HUES48 (cell line): Measurements from ENCODE around the gene LAMC3.

Experiments used
- H3K27ac ChIP-seq: one replicate; pipeline ENCODE4 v1.7.0; 2013; ENCODE audit warnings: low read depth, low read length, inconsistent platforms
- H3K27me3 ChIP-seq: 2 replicates; pipeline ENCODE4 v1.6.1; 2013; ENCODE audit warnings: mild to moderate bottlenecking, low read length; ENCODE audit not compliant: control insufficient read depth, insufficient read depth
- H3K36me3 ChIP-seq: 2 replicates; pipeline ENCODE4 v1.6.1; 2013; ENCODE audit warnings: low read length; ENCODE audit not compliant: control insufficient read depth, insufficient read depth
- H3K4me1 ChIP-seq: 2 replicates; pipeline ENCODE4 v1.6.1; 2013; ENCODE audit warnings: mild to moderate bottlenecking, low read length; ENCODE audit not compliant: control insufficient read depth, insufficient read depth
- H3K4me3 ChIP-seq: 2 replicates; pipeline ENCODE4 v1.5.1; 2013; ENCODE audit warnings: mild to moderate bottlenecking, low read depth, low read length
- H3K9ac ChIP-seq: 2 replicates; pipeline ENCODE4 v1.6.1; 2013; ENCODE audit warnings: mild to moderate bottlenecking, low read depth, low read length, moderate library complexity
- H3K9me3 ChIP-seq: 2 replicates; pipeline ENCODE4 v1.6.1; 2013; ENCODE audit warnings: low read length; ENCODE audit not compliant: control insufficient read depth, insufficient read depth

The LAMC3 gene

GRCh38 chr9:131119600-131119999 lies 110.6 kb downstream of the LAMC3 start:
- Histone ChIP-seq H3K36me3 (peaks cover 60% of the 10 kb centered on the region), H3K27me3 (no peaks in the 10 kb centered on the region), H3K4me3 (no peak overlapping the region), H3K27ac (no peak overlapping the region), H3K4me1 (no peaks in the 10 kb centered on the region), H3K9ac (no peak overlapping the region), H3K9me3 (no peaks in the 10 kb centered on the region)

GRCh38 chr9:131120620-131121228 lies 111.8 kb downstream of the LAMC3 start:
- H3K36me3 ChIP-seq, result peaks cover 54% of the 10 kb centered on the region
- H3K9me3 ChIP-seq, result no peaks in the 10 kb centered on the region
- H3K4me3 ChIP-seq, result no peak overlapping the region
- no peak overlapping the region for H3K9ac ChIP-seq
- H3K4me1 ChIP-seq, result no peaks in the 10 kb centered on the region
- no peaks in the 10 kb centered on the region for H3K27me3 ChIP-seq
- no peak overlapping the region for H3K27ac ChIP-seq

GRCh38 chr9:131121346-131121745 lies 112.4 kb downstream of the LAMC3 start:
- H3K9me3 ChIP-seq, result no peaks in the 10 kb centered on the region
- no peak overlapping the region for H3K9ac ChIP-seq
- no peak overlapping the region for H3K4me3 ChIP-seq

GRCh38 chr9:131122158-131122557 lies 113.2 kb downstream of the LAMC3 start:
- H3K36me3 ChIP-seq, result peaks cover 47% of the 10 kb centered on the region
- no peak overlapping the region for H3K9ac ChIP-seq
- no peaks in the 10 kb centered on the region for H3K4me1 ChIP-seq
- H3K27me3 ChIP-seq, result no peaks in the 10 kb centered on the region
- no peak overlapping the region for H3K4me3 ChIP-seq
- no peak overlapping the region for H3K27ac ChIP-seq
- H3K9me3 ChIP-seq, result no peaks in the 10 kb centered on the region

More at GRCh38 chr9:131121346-131121745, 112.4 kb downstream of the LAMC3 start:
- Histone ChIP-seq H3K27ac (no peak overlapping the region), H3K27me3 (no peaks in the 10 kb centered on the region), H3K36me3 (peaks cover 54% of the 10 kb centered on the region), H3K4me1 (no peaks in the 10 kb centered on the region)

- H3K4me3 ChIP-seq, result peak overlapping the region; percentile 93
- H3K9ac ChIP-seq, result peak overlapping the region; percentile 83
- no peaks in the 10 kb centered on the region for H3K9me3 ChIP-seq
- peak overlapping the region; percentile 92 for H3K27ac ChIP-seq
- no peaks in the 10 kb centered on the region for H3K27me3 ChIP-seq
- H3K36me3 ChIP-seq, result peaks cover 48% of the 10 kb centered on the region
- H3K4me1 ChIP-seq, result no peaks in the 10 kb centered on the region
Measured at GRCh38 chr9:131125038-131125287, 116.0 kb downstream of the LAMC3 start.

- no peaks in the 10 kb centered on the region for H3K9me3 ChIP-seq
- H3K9ac ChIP-seq, result peak within 1 kb of the TSS; percentile 83
- peak within 1 kb of the TSS; percentile 92 for H3K27ac ChIP-seq
- H3K4me3 ChIP-seq, result peak within 1 kb of the TSS; percentile 93
- no peaks in the 10 kb centered on the region for H3K4me1 ChIP-seq
- H3K27me3 ChIP-seq, result no peaks in the 10 kb centered on the region
- peaks cover 47% of the 10 kb centered on the region for H3K36me3 ChIP-seq
Measured at GRCh38 chr9:131125288-131126058, 116.5 kb downstream of the LAMC3 start, which contains the start of gene NUP214. NUP214 (plus strand) TSS chr9:131125586; CDS start chr9:131125705, 119 bp downstream.

- H3K27me3 ChIP-seq, result no peaks in the 10 kb centered on the region
- H3K9me3 ChIP-seq, result no peaks in the 10 kb centered on the region
- no peaks in the 10 kb centered on the region for H3K4me1 ChIP-seq
- H3K4me3 ChIP-seq, result peak overlapping the region; percentile 93
- peak overlapping the region; percentile 83 for H3K9ac ChIP-seq
- H3K27ac ChIP-seq, result peak overlapping the region; percentile 71
- H3K36me3 ChIP-seq, result peaks cover 47% of the 10 kb centered on the region
Measured at GRCh38 chr9:131126059-131126426, 117.1 kb downstream of the LAMC3 start.

- Histone ChIP-seq H3K4me1 (no peaks in the 10 kb centered on the region), H3K27me3 (no peaks in the 10 kb centered on the region), H3K36me3 (peaks cover 68% of the 10 kb centered on the region), H3K9ac (no peak overlapping the region), H3K4me3 (no peak overlapping the region), H3K9me3 (no peaks in the 10 kb centered on the region), H3K27ac (no peak overlapping the region)
Measured at GRCh38 chr9:131129183-131129582, 120.2 kb downstream of the LAMC3 start.

- Histone ChIP-seq H3K4me3 (no peak overlapping the region), H3K4me1 (no peaks in the 10 kb centered on the region), H3K36me3 (peaks cover 95% of the 10 kb centered on the region), H3K9ac (no peak overlapping the region), H3K27ac (no peak overlapping the region), H3K27me3 (no peaks in the 10 kb centered on the region), H3K9me3 (no peaks in the 10 kb centered on the region)
Measured at GRCh38 chr9:131138676-131139075, 129.7 kb downstream of the LAMC3 start.

GRCh38 chr9:131140112-131140511 lies 131.1 kb downstream of the LAMC3 start:
- H3K36me3 ChIP-seq, result peaks cover 95% of the 10 kb centered on the region
- no peaks in the 10 kb centered on the region for H3K9me3 ChIP-seq
- H3K4me1 ChIP-seq, result no peaks in the 10 kb centered on the region
- no peaks in the 10 kb centered on the region for H3K27me3 ChIP-seq
- H3K9ac ChIP-seq, result no peak overlapping the region
- H3K4me3 ChIP-seq, result no peak overlapping the region
- H3K27ac ChIP-seq, result no peak overlapping the region

GRCh38 chr9:131140550-131140949 lies 131.6 kb downstream of the LAMC3 start:
- H3K27ac ChIP-seq, result no peak overlapping the region
- no peak overlapping the region for H3K4me3 ChIP-seq
- no peaks in the 10 kb centered on the region for H3K9me3 ChIP-seq
- no peaks in the 10 kb centered on the region for H3K4me1 ChIP-seq
- H3K9ac ChIP-seq, result no peak overlapping the region
- no peaks in the 10 kb centered on the region for H3K27me3 ChIP-seq
- peaks cover 95% of the 10 kb centered on the region for H3K36me3 ChIP-seq
